Measurements from ENCODE around the gene EPB41L4B.

The EPB41L4B gene

GRCh38 chr9:109198736-109199382, 122.0 kb downstream of the EPB41L4B start:
- DNase-seq (ENCODE audit: low read depth): no peak

DNA sequence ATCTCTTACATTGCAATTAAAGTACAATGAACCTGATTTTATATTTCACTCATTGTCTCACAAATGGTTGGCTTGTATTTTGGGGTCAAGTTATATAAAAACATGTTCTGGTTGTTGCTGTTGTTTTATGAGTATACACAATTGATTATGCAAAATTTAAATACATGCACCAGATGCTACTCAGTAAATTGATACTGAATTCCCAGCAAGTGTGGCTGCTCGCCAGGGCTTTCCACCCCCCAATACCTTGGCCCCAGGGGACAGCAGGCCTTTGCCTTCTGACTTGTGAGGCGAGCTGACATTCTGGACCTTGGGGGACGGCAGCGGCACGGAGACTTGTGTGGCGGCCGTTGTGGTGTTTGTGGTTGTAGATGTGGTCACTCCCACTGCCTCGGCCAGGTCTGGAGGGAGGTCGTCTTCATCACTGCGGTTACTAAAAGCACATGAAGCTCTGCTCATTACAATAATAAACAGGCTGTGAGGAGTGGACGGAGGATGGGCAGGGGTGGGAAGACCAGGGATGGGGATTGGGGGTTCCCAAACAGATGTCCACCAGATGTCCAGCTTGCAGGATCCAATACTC, 126.8 kb downstream of the EPB41L4B start:
- DNase-seq (ENCODE audit: low read depth): no peak

- no peak for DNase-seq (ENCODE audit: low read depth)
These were observed 128.0 kb downstream of the EPB41L4B start for GRCh38 chr9:109192732-109193361.

GRCh38 chr9:109191746-109192145, 129.1 kb downstream of the EPB41L4B start:
- no peak for DNase-seq (ENCODE audit: low read depth)

GRCh38 chr9:109190151-109190550, 130.7 kb downstream of the EPB41L4B start:
- DNase-seq (ENCODE audit: low read depth): no peak

DNA sequence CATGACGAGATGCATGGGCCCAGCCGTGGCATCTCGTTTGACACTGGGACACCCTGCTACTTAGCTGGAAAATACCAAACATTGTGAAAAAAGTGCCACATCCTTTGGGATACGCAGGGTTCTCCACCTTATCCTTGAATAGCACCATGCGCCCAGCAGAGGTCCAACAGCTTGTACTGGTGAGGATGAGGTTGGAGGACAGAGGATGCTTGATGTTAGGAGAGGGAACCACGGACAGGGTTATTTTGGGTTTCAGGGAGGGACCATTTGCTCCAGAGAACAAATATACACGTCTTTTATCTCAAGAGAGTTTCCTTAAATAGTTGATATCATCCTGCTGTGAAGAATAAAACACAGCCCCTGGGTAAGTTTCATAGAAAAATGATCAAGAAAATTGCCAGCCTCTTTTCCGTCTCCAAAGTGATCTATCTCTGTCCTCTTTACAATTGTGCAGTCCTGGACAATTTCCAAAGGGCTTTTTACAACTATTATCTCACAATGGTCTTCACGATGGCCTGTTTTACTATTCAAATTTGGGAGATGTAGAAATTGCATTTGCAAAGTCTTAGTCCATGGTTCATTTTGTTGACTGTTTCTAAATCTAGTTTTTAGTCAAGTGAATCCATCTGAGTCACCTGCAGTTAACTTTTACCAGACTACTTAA, 133.9 kb downstream of the EPB41L4B start:
- DNase-seq (ENCODE audit: low read depth): no peak

GRCh38 chr9:109182940-109183798, 137.7 kb downstream of the EPB41L4B start:
- DNase-seq (ENCODE audit: low read depth): peak; percentile 8

GRCh38 chr9:109182550-109182939, 138.3 kb downstream of the EPB41L4B start:
- no peak for DNase-seq (ENCODE audit: low read depth)

GRCh38 chr9:109181284-109181683, 139.6 kb downstream of the EPB41L4B start:
- DNase-seq (ENCODE audit: low read depth): peak; percentile 35

DNA sequence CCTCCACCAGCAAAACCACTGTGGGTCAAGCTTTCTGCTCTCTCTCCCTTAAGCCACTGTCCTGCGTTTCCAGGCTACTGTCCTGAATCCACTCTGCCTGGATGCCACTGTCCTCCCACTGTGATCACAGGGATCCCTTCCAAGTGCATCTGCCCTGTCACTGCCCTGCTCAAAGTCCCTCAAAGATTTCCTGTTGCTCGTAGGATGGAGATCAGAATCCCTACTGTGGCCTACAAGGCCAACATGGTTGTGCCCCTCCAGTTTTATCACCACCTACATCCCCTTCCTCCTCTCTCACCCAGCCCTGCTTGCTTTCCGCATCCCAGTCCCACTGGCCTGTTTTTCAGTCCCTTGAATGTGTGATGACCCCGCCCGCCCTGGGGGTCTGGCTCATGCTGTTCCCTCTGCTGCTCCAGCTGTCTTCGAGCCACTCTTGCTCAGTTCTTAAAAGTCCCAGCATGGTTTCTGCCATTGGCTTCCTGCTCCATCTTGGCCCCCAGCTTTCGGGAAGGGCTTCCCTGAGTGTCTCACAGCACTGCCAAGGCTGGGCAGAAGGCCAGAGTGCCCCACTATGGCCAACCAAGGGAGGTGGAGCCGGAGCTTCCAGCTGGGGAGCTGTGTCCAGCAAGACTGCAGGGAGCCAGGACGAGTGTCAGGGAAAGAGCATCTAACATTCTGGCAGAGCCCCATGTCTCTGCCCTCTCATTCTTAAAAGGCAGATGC, 140.9 kb downstream of the EPB41L4B start:
- no peak for DNase-seq (ENCODE audit: low read depth)

DNA sequence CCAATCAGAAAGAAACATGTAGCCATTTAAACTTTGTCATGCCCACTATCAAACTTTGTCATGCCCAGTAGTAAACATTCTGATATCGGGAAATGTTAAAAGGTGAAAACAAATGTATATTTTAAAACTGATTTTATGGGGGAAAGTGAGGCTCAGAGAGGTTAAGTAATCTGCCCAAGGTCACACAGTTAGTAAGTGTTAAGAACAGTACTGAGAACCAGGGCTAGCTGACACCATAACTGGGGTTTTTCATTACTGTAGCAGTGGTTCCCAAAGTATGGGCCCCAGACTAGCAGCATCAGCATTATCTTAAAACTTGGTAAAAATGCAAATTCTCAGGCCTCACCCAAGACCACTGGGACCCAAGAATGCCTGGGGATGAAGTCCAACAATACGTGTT, 143.9 kb downstream of the EPB41L4B start:
- no peak for DNase-seq (ENCODE audit: low read depth)

DNA sequence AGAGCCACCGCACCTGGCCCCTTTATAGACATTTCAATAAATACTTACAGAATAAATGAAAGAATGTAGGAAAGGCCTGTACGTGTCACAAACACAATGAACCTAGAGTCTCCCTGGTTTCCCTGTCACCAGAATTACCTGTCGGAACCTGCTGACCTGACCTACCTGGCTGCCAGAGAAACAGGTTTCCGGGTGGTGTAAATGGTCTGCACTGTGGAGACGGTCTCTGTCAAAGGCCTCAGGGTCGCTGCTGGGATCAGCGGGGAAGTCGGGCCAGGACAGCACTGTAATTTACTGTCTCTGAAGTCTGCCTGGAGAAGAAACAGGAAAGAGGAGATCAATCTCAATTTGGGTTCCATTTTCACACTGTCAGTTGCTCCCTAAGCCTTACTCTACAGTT, 144.5 kb downstream of the EPB41L4B start:
- no peak for DNase-seq (ENCODE audit: low read depth)

DNA sequence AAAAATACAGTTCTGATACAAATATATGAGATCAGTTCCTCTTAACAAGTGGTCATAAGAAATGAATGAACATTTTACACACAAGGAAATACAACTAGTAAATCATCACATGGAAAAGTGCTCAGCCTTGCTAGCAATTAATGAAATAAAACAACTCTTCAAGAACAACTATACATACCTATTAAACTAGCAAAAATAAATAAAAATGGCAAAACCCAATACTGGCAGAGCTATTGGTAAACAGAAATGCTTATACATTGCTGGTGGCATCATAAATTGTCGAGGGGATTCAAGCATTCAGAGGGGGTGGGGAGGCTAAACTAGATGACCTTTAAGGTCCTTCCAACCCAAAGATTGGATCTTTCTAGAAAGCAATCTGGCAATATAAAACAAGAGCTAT, 147.9 kb downstream of the EPB41L4B start:
- no peak for DNase-seq (ENCODE audit: low read depth)

DNA sequence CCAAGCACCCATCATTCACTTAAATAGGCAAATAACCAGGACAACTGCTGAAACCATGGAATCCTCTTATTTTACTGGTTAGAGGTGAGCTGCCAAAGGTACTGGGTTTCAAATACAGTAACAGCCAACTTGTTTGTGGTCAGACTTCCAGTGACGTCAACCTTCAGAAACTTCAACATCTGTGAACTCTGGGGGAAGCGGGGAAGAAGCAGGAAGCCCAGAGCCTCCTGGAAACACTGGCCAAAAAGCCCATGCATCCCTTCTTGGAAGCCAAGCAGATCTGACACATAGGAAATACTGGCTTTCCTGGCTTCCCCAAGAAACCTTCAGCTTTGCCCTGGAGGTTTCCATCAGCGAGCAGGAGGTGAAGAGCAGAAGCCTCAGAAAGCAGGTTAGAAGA, 148.9 kb downstream of the EPB41L4B start:
- DNase-seq (ENCODE audit: low read depth): no peak

DNA sequence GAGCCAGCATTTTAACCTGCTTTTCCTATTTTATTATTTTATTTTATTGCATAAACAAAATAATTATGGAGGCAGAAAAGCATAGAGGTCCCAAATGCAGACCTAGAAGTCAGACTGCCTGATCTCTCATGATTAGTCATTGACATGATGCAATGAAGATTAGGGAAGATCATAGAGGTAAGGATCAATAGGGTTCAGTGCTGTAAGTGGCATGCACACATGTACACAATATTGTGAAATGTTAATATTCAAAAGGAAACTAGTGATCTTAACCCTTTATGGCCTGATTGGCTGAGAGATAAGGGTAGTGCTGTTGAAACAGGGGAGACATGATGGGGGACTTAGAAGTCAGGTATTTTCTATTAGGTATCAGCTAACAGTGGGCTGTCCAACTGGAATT, 152.7 kb downstream of the EPB41L4B start:
- no peak for DNase-seq (ENCODE audit: low read depth)

- DNase-seq (ENCODE audit: low read depth): no peak
These were observed 153.1 kb downstream of the EPB41L4B start for GRCh38 chr9:109167716-109168115.

DNA sequence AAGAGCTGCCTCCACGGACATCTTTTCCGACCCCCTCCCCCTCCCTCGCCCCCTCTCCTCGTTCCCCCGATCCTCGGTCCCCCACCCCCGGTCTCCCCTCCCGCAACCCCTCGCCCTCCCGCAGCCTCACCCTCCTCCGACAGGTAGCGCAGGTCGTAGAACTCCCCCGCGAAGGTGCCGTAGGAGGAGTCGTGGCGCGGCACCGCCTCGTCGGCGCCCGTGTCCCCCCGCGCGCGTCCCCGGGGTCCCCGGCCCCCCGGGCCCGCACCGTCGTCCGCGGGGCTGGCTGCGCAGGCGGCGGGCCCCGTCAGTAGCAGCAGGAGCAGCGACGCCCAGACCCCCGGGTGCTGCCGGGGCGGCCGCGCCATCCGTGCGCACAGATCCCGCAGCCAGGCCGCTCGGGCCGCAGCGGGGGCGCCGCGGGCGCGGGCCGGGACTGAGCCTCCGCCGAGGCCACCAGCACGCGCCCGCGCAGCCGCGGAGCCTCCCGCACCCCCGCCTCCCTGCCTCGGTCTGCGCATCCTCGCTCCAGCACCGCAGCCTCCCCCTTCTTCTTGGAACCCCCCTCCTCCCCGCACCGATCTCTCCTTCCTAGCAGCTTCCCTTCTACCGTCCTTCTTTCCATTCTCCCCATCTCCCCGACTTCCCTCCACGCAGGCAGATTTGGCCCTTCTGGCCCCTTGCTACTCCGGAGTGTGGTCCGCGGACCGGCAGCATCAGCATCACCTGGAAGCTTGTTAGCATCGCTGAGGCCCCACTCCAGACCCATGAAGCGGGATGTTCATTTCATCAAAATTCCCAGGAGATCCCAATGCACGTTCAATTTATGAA, 153.9 kb downstream of the EPB41L4B start, which contains the start of gene FRRS1L:
Gene FRRS1L, minus strand, starts transcription at position 479 of the 831 bp plus-strand sequence. Its CDS starts 111 bp downstream, at position 368.
- DNase-seq (ENCODE audit: low read depth): no peak

GRCh38 chr9:109166171-109166770, 154.6 kb downstream of the EPB41L4B start:
- DNase-seq (ENCODE audit: low read depth): no peak

DNA sequence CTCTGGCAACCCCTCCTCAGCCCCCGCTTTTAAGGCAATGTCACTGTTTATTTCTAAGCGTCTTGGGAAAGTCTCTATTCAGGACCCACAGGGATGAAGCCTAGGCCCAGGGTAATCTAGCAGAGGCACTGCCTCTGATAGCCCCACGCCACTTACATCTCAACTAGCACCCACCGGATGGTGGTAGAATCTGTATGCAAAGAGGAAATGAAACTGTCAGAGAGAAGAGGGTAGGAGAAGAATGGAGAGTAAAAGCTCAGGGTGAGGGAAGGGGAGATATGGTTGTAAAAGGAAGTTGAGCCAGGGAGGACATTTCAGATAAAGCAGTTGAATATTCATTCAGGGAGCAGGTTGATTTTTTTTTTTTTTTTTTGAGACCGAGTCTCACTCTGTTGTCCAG, 156.8 kb downstream of the EPB41L4B start:
- DNase-seq (ENCODE audit: low read depth): no peak

DNA sequence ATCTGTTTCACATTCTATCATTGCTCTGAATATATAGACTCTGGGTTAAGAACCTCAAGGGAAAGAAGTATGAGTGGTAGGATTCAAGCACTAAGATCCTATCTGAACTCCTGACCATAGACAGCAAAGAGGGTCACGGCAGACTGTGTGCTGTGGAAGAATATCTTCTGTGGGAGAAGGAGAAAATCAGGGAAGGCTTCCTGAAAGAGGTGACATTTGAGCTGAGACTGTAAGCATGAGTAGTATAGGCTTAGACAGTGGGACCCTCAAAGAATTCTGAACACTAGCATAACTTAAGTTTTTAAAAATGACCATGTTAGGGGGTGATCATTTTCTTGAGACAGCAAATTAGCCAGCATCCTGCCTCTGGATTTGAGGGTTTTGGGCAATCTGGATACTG, 157.7 kb downstream of the EPB41L4B start:
- no peak for DNase-seq (ENCODE audit: low read depth)
